HG02840 (cell line): Measurements from ENCODE around the gene ZNF786.
"Not testable (repeated sequence)": the region's sequence is repeated elsewhere in the genome, so short reads cannot be mapped to it uniquely, and the experiment has no call there.

Source experiments
- ATAC-seq: cut with Tn5 transposase; IDR thresholded peaks from one replicate; pipeline ENCODE4 v1.9.1; 2021; ENCODE audit warnings: mild to moderate bottlenecking, moderate library complexity, moderate number of reproducible peaks; ENCODE audit not compliant: unreplicated experiment, low FRiP score

ZNF786 gene

GRCh38 chr7:149085866-149086265 is 4.7 kb downstream of the ZNF786 start:
- ATAC-seq: no peak

- ATAC-seq: no peak
These were observed 6.1 kb downstream of the ZNF786 start for GRCh38 chr7:149084407-149084806.

- ATAC-seq: no peak
These were observed 8.6 kb downstream of the ZNF786 start for GRCh38 chr7:149081914-149082313.

GRCh38 chr7:149077594-149077993 is 12.9 kb downstream of the ZNF786 start:
- ATAC-seq: no peak

- ATAC-seq: no peak
These were observed 15.2 kb downstream of the ZNF786 start for GRCh38 chr7:149075286-149075685.

- ATAC-seq: no peak
These were observed 16.2 kb downstream of the ZNF786 start for GRCh38 chr7:149074116-149074885.

- no peak for ATAC-seq
These were observed 18.1 kb downstream of the ZNF786 start for GRCh38 chr7:149072438-149072775.

- no peak for ATAC-seq
These were observed 18.7 kb downstream of the ZNF786 start for GRCh38 chr7:149071641-149072437.

GRCh38 chr7:149071182-149071635 is 19.3 kb downstream of the ZNF786 start:
- ATAC-seq: no peak

- ATAC-seq: no peak
These were observed 20.0 kb downstream of the ZNF786 start for GRCh38 chr7:149070372-149071125.

GRCh38 chr7:149067869-149068268 is 22.6 kb downstream of the ZNF786 start:
- no peak for ATAC-seq

GRCh38 chr7:149063476-149063875 is 27.0 kb downstream of the ZNF786 start:
- ATAC-seq: no peak

- ATAC-seq: not testable (repeated sequence)
These were observed 28.2 kb downstream of the ZNF786 start for GRCh38 chr7:149062217-149062899.

- ATAC-seq: no peak
These were observed 30.4 kb downstream of the ZNF786 start for GRCh38 chr7:149060156-149060555.

- ATAC-seq: no peak
These were observed 36.6 kb downstream of the ZNF786 start for GRCh38 chr7:149053885-149054284.

- ATAC-seq: no peak
These were observed 37.1 kb downstream of the ZNF786 start for GRCh38 chr7:149053384-149053783.

- no peak for ATAC-seq
These were observed 39.6 kb downstream of the ZNF786 start for GRCh38 chr7:149050941-149051340.

GRCh38 chr7:149048805-149049204 is 41.7 kb downstream of the ZNF786 start:
- ATAC-seq: no peak

GRCh38 chr7:149046416-149046815 is 44.1 kb downstream of the ZNF786 start:
- no peak for ATAC-seq

GRCh38 chr7:149043936-149044335 is 46.6 kb downstream of the ZNF786 start:
- no peak for ATAC-seq
